AG04449 (cell line): ENCODE measurements around the gene ANKMY1.

Experiments used
- CTCF ChIA-PET: fragments of 350-600 bp; formaldehyde crosslinking; extraction: SDS; loops from one replicate; lab custom pipeline; 2021; ENCODE audit warnings: antibody characterized with exemption; lab: Yijun Ruan, JAX
- POLR2A ChIA-PET: fragments of 400-600, 350-600 bp; formaldehyde crosslinking; extraction: SDS; loops from one replicate; lab custom pipeline; 2020; ENCODE audit warnings: antibody characterized with exemption, inconsistent platforms; lab: Yijun Ruan, JAX
- DNase-seq: peaks from one replicate; pipeline ENCODE4 v3.0.0-alpha.2; 2010; ENCODE audit warnings: low read depth, low spot score
- H3K4me3 ChIP-seq: 2 replicates; pipeline ENCODE4 v1.5.1; 2011; ENCODE audit warnings: low read depth, mild to moderate bottlenecking, control low read depth, low read length
- CTCF ChIP-seq: IDR thresholded peaks from one replicate; pipeline ENCODE4 v1.5.1; 2011; ENCODE audit warnings: mild to moderate bottlenecking, moderate library complexity, low read length, control low read depth, inconsistent platforms; ENCODE audit not compliant: insufficient read depth; ENCODE audit errors: missing control alignments

ANKMY1 gene

GRCh38 chr2:240579071-240579762, 21.4 kb upstream of the ANKMY1 start:
- TF ChIP-seq CTCF: no peak
- H3K4me3 ChIP-seq: no peak overlapping the region
- CTCF ChIA-PET: interaction anchor here (1.5 to 2.6 kb wide), 2 partner anchors 11 to 14 kb away, joined by 8 to 36 read pairs; partner anchors contain the start of gene RNPEPL1
- no peak for DNase-seq
- POLR2A ChIA-PET: interaction anchor here (1.1 kb wide), 1 partner anchor 13 kb away, joined by 6 read pairs; no protein-coding TSS in a partner anchor

- ChIA-PET CTCF (interaction anchor here (4.0 kb wide), 1 partner anchor 13 kb away, joined by 27 read pairs; no protein-coding TSS in a partner anchor), POLR2A (interaction anchor here (0.6 kb wide), 1 partner anchor 12 kb away, joined by 3 read pairs; no protein-coding TSS in a partner anchor)
- DNase-seq: no peak
- no peak overlapping the region for H3K4me3 ChIP-seq
- TF ChIP-seq CTCF: no peak
Observed at GRCh38 chr2:240578488-240578887, 20.7 kb upstream of the ANKMY1 start.

GRCh38 chr2:240578110-240578450, 20.3 kb upstream of the ANKMY1 start:
- DNase-seq: no peak
- no peak for TF ChIP-seq CTCF
- POLR2A ChIA-PET: interaction anchor here (0.6 kb wide), 1 partner anchor 13 kb away, joined by 3 read pairs; no protein-coding TSS in a partner anchor
- no peak overlapping the region for H3K4me3 ChIP-seq
- CTCF ChIA-PET: interaction anchor here (4.0 kb wide), 1 partner anchor 12 kb away, joined by 27 read pairs; no protein-coding TSS in a partner anchor

- DNase-seq: no peak
- CTCF ChIA-PET: interaction anchor here (2.4 to 4.0 kb wide), 2 partner anchors 9 to 12 kb away, joined by 10 to 27 read pairs; partner anchors contain the start of gene CAPN10
- no peak for TF ChIP-seq CTCF
- H3K4me3 ChIP-seq: no peak overlapping the region
- POLR2A ChIA-PET: interaction anchor here (0.6 kb wide), 1 partner anchor 13 kb away, joined by 3 read pairs; no protein-coding TSS in a partner anchor
Observed at GRCh38 chr2:240577281-240578109, 19.7 kb upstream of the ANKMY1 start.

GRCh38 chr2:240576436-240577205, 18.8 kb upstream of the ANKMY1 start:
- TF ChIP-seq CTCF: no peak
- DNase-seq: no peak
- H3K4me3 ChIP-seq: no peak overlapping the region
- ChIA-PET CTCF (interaction anchor here (2.4 to 4.0 kb wide), 2 partner anchors 10 to 11 kb away, joined by 10 to 27 read pairs; partner anchors contain the start of gene CAPN10), POLR2A (no interaction called here)
